ENCODE measurements around the gene LSP1.

- TF ChIP-seq USF2 (IDR thresholded peaks at IDR 0.05; ENCODE audit: low read depth, low read length) (no peak), POLR2A (IDR thresholded peaks at IDR 0.05; ENCODE audit: low read depth, low read length) (no peak)
Measured at GRCh38 chr11:1864831-1865665, 12.2 kb downstream of the LSP1 start.
